DOHH2 (cell line): ENCODE results near the gene CREB5.

Source experiments
- CTCF ChIP-seq: fragments of 200-600 bp; sonication (generic); IDR thresholded peaks from one replicate; pipeline ENCODE4 v1.5.1; 2014; ENCODE audit warnings: antibody characterized with exemption, mild to moderate bottlenecking, low read depth, low read length; ENCODE audit not compliant: poor library complexity, severe bottlenecking
- EZH2phosphoT487 ChIP-seq: fragments of 200-600 bp; sonication (generic); IDR thresholded peaks from 2 replicates; pipeline ENCODE4 v1.6.1; 2017; ENCODE audit warnings: borderline replicate concordance, mild to moderate bottlenecking, antibody characterized with exemption, low read length, moderate library complexity, mixed read lengths

- TF ChIP-seq CTCF (peak; percentile 38), EZH2phosphoT487 (no peak)
These were observed 396.6 kb downstream of the CREB5 start for GRCh38 chr7:28808796-28809533.
